HG03025 (cell line): ENCODE data around the gene SMIM36.
"Not testable (repeated sequence)": the region's sequence is repeated elsewhere in the genome, so short reads cannot be mapped to it uniquely, and the experiment has no call there.

Experiments used
- ATAC-seq: cut with Tn5 transposase; IDR thresholded peaks from one replicate; pipeline ENCODE4 v1.9.1; 2021; ENCODE audit warnings: mild to moderate bottlenecking, moderate library complexity; ENCODE audit not compliant: unreplicated experiment, low FRiP score

Gene SMIM36

GRCh38 chr17:55510986-55511721, at the start of gene SMIM36:
Gene SMIM36 (minus strand): TSS chr17:55511452.
- ATAC-seq: no peak

- ATAC-seq: no peak
Observed at GRCh38 chr17:55555772-55556171, 44.5 kb upstream of the SMIM36 start.

GRCh38 chr17:55549140-55549539, 37.9 kb upstream of the SMIM36 start:
- ATAC-seq: no peak

GRCh38 chr17:55546991-55547664, 35.9 kb upstream of the SMIM36 start:
- ATAC-seq: no peak

- no peak for ATAC-seq
Observed at GRCh38 chr17:55546481-55546880, 35.2 kb upstream of the SMIM36 start.

- no peak for ATAC-seq
Observed at GRCh38 chr17:55545806-55546205, 34.6 kb upstream of the SMIM36 start.

- ATAC-seq: no peak
Observed at GRCh38 chr17:55543709-55544108, 32.5 kb upstream of the SMIM36 start.

GRCh38 chr17:55540414-55541091, 29.3 kb upstream of the SMIM36 start:
- ATAC-seq: no peak

GRCh38 chr17:55536205-55536604, 25.0 kb upstream of the SMIM36 start:
- no peak for ATAC-seq

GRCh38 chr17:55533608-55534007, 22.4 kb upstream of the SMIM36 start:
- no peak for ATAC-seq

- no peak for ATAC-seq
Observed at GRCh38 chr17:55532670-55533069, 21.4 kb upstream of the SMIM36 start.

- ATAC-seq: no peak
Observed at GRCh38 chr17:55531053-55531728, 19.9 kb upstream of the SMIM36 start.

- no peak for ATAC-seq
Observed at GRCh38 chr17:55530064-55530463, 18.8 kb upstream of the SMIM36 start.

- no peak for ATAC-seq
Observed at GRCh38 chr17:55527540-55528118, 16.4 kb upstream of the SMIM36 start.

- ATAC-seq: no peak
Observed at GRCh38 chr17:55524440-55525220, 13.4 kb upstream of the SMIM36 start.

GRCh38 chr17:55523032-55523431, 11.8 kb upstream of the SMIM36 start:
- ATAC-seq: not testable (repeated sequence)

GRCh38 chr17:55521186-55521585, 9.9 kb upstream of the SMIM36 start:
- ATAC-seq: no peak

GRCh38 chr17:55520402-55520801, 9.2 kb upstream of the SMIM36 start:
- no peak for ATAC-seq

- ATAC-seq: no peak
Observed at GRCh38 chr17:55518510-55518909, 7.3 kb upstream of the SMIM36 start.
